ENCODE results near the gene CDK14.

The CDK14 gene

GRCh38 chr7:90818341-90818740 is 222.2 kb downstream of the CDK14 start:
- no peak for TF ChIP-seq CEBPB (IDR thresholded peaks at IDR 0.05)
- no peak for TF ChIP-seq CREB1 (IDR thresholded peaks at IDR 0.05; ENCODE audit: low read depth)

- no peak for TF ChIP-seq NFIC (IDR thresholded peaks at IDR 0.05)
- no peak for TF ChIP-seq TCF12 (IDR thresholded peaks at IDR 0.05; ENCODE audit: low read depth)
- TF ChIP-seq YY1 (IDR thresholded peaks at IDR 0.05; ENCODE audit: low read depth) = no peak
- no peak for TF ChIP-seq CREB1 (IDR thresholded peaks at IDR 0.05; ENCODE audit: low read depth)
- TF ChIP-seq USF1 (IDR thresholded peaks at IDR 0.05) = no peak
- TF ChIP-seq EP300 (IDR thresholded peaks at IDR 0.05; ENCODE audit: borderline replicate concordance) = no peak
- TF ChIP-seq TEAD4 (IDR thresholded peaks at IDR 0.05) = no peak
- TF ChIP-seq MAX (IDR thresholded peaks at IDR 0.05) = no peak
- no peak for TF ChIP-seq RAD21 (IDR thresholded peaks at IDR 0.05; ENCODE audit: low read depth)
- TF ChIP-seq FOXM1 (IDR thresholded peaks at IDR 0.05; ENCODE audit: borderline replicate concordance, low read depth) = no peak
Observed at GRCh38 chr7:90821961-90822620, 226.0 kb downstream of the CDK14 start.

- TF ChIP-seq CEBPB (IDR thresholded peaks at IDR 0.05) (no peak), NFIC (IDR thresholded peaks at IDR 0.05) (no peak), EGR1 (IDR thresholded peaks at IDR 0.05) (no peak), USF1 (IDR thresholded peaks at IDR 0.05) (no peak), TEAD4 (IDR thresholded peaks at IDR 0.05) (no peak), RAD21 (IDR thresholded peaks at IDR 0.05; ENCODE audit: low read depth) (no peak)
Observed at GRCh38 chr7:90824386-90825307, 228.5 kb downstream of the CDK14 start.

- TF ChIP-seq EGR1 (IDR thresholded peaks at IDR 0.05) (no peak), CREB1 (IDR thresholded peaks at IDR 0.05; ENCODE audit: low read depth) (no peak), FOXM1 (IDR thresholded peaks at IDR 0.05; ENCODE audit: borderline replicate concordance, low read depth) (no peak), TCF12 (IDR thresholded peaks at IDR 0.05; ENCODE audit: low read depth) (no peak), USF1 (IDR thresholded peaks at IDR 0.05) (no peak), EP300 (IDR thresholded peaks at IDR 0.05; ENCODE audit: borderline replicate concordance) (no peak), NFIC (IDR thresholded peaks at IDR 0.05) (no peak), CEBPB (IDR thresholded peaks at IDR 0.05) (no peak), YY1 (IDR thresholded peaks at IDR 0.05; ENCODE audit: low read depth) (no peak), TAF1 (IDR thresholded peaks at IDR 0.05; ENCODE audit: low read depth) (no peak), ZBTB7A (IDR thresholded peaks at IDR 0.05; ENCODE audit: low read depth) (no peak)
Observed at GRCh38 chr7:90825779-90826178, 229.7 kb downstream of the CDK14 start.

- TF ChIP-seq YY1 (IDR thresholded peaks at IDR 0.05; ENCODE audit: low read depth) (no peak), TAF1 (IDR thresholded peaks at IDR 0.05; ENCODE audit: low read depth) (no peak), TCF12 (IDR thresholded peaks at IDR 0.05; ENCODE audit: low read depth) (no peak), CEBPB (IDR thresholded peaks at IDR 0.05) (no peak), EGR1 (IDR thresholded peaks at IDR 0.05) (no peak), RAD21 (IDR thresholded peaks at IDR 0.05; ENCODE audit: low read depth) (no peak), EP300 (IDR thresholded peaks at IDR 0.05; ENCODE audit: borderline replicate concordance) (no peak), MAX (IDR thresholded peaks at IDR 0.05) (no peak), REST (IDR thresholded peaks at IDR 0.05; ENCODE audit: low read depth) (no peak), ZBTB7A (IDR thresholded peaks at IDR 0.05; ENCODE audit: low read depth) (no peak), FOXM1 (IDR thresholded peaks at IDR 0.05; ENCODE audit: borderline replicate concordance, low read depth) (no peak), TEAD4 (IDR thresholded peaks at IDR 0.05) (no peak), USF1 (IDR thresholded peaks at IDR 0.05) (no peak), CREB1 (IDR thresholded peaks at IDR 0.05; ENCODE audit: low read depth) (no peak), NFIC (IDR thresholded peaks at IDR 0.05) (no peak)
Observed at GRCh38 chr7:90828601-90829000, 232.5 kb downstream of the CDK14 start.

- no peak for TF ChIP-seq TAF1 (IDR thresholded peaks at IDR 0.05; ENCODE audit: low read depth)
- no peak for TF ChIP-seq EGR1 (IDR thresholded peaks at IDR 0.05)
- TF ChIP-seq REST (IDR thresholded peaks at IDR 0.05; ENCODE audit: low read depth) = no peak
- TF ChIP-seq TEAD4 (IDR thresholded peaks at IDR 0.05) = no peak
- no peak for TF ChIP-seq EP300 (IDR thresholded peaks at IDR 0.05; ENCODE audit: borderline replicate concordance)
- no peak for TF ChIP-seq FOXM1 (IDR thresholded peaks at IDR 0.05; ENCODE audit: borderline replicate concordance, low read depth)
- TF ChIP-seq RAD21 (IDR thresholded peaks at IDR 0.05; ENCODE audit: low read depth) = no peak
- TF ChIP-seq YY1 (IDR thresholded peaks at IDR 0.05; ENCODE audit: low read depth) = no peak
- no peak for TF ChIP-seq CEBPB (IDR thresholded peaks at IDR 0.05)
- TF ChIP-seq CREB1 (IDR thresholded peaks at IDR 0.05; ENCODE audit: low read depth) = no peak
- TF ChIP-seq USF1 (IDR thresholded peaks at IDR 0.05) = no peak
Observed at GRCh38 chr7:90830308-90830707, 234.2 kb downstream of the CDK14 start.
